Amniotic epithelial cell (primary cell): ENCODE results near the gene GID8.

ENCODE experiments used
- DNase-seq: peaks from one replicate; pipeline ENCODE4 v3.0.0-alpha.2; 2010; ENCODE audit warnings: low read depth

Gene GID8

GRCh38 chr20:62986257-62986800 is 48.4 kb downstream of the GID8 start:
- no peak for DNase-seq

- no peak for DNase-seq
Observed at GRCh38 chr20:62987114-62987513, 49.2 kb downstream of the GID8 start.

- DNase-seq: no peak
Observed at GRCh38 chr20:62989201-62989601, 51.3 kb downstream of the GID8 start.

GRCh38 chr20:62990306-62990825 is 52.4 kb downstream of the GID8 start:
- no peak for DNase-seq

- no peak for DNase-seq
Observed at GRCh38 chr20:62991196-62991807, 53.4 kb downstream of the GID8 start.

GRCh38 chr20:62991863-62992262 is 53.9 kb downstream of the GID8 start:
- DNase-seq: no peak

- no peak for DNase-seq
Observed at GRCh38 chr20:62993856-62994494, 56.0 kb downstream of the GID8 start.

GRCh38 chr20:62994869-62995281 is 56.9 kb downstream of the GID8 start:
- no peak for DNase-seq

GRCh38 chr20:62995481-62995880 is 57.5 kb downstream of the GID8 start:
- DNase-seq: no peak

- DNase-seq: no peak
Observed at GRCh38 chr20:62995898-62996595, 58.1 kb downstream of the GID8 start.

GRCh38 chr20:62996596-62996982 is 58.6 kb downstream of the GID8 start:
- no peak for DNase-seq

GRCh38 chr20:62997417-62998035 is 59.6 kb downstream of the GID8 start:
- no peak for DNase-seq
